CD4-positive, alpha-beta T cell treated with Interleukin-15 for 4 hours (primary cell): ENCODE results near the gene TRPM6.
"Not testable (repeated sequence)": the region's sequence is repeated elsewhere in the genome, so short reads cannot be mapped to it uniquely, and the experiment has no call there.

Experiments used
- DNase-seq: peaks from one replicate; pipeline ENCODE4 v3.0.0-alpha.2; 2020; ENCODE audit warnings: low spot score

Gene TRPM6

GRCh38 chr9:74887041-74887980 lies at the start of gene TRPM6:
TSS of gene TRPM6 (minus strand) at chr9:74887921. CDS start at chr9:74887856, 65 bp downstream.
- peak; percentile 18 for DNase-seq

- no peak for DNase-seq
Observed at GRCh38 chr9:74935008-74935407, 47.3 kb upstream of the TRPM6 start.

GRCh38 chr9:74921737-74922136 lies 34.0 kb upstream of the TRPM6 start:
- DNase-seq, result no peak

GRCh38 chr9:74920944-74921626 lies 33.4 kb upstream of the TRPM6 start:
- no peak for DNase-seq

- no peak for DNase-seq
Observed at GRCh38 chr9:74910036-74910435, 22.3 kb upstream of the TRPM6 start.

GRCh38 chr9:74908665-74909064 lies 20.9 kb upstream of the TRPM6 start:
- DNase-seq, result no peak

- no peak for DNase-seq
Observed at GRCh38 chr9:74907085-74907484, 19.4 kb upstream of the TRPM6 start.

GRCh38 chr9:74901001-74901400 lies 13.3 kb upstream of the TRPM6 start:
- DNase-seq, result no peak

GRCh38 chr9:74888449-74888848 lies 728 bp upstream of the TRPM6 start:
- DNase-seq, result not testable (repeated sequence)

GRCh38 chr9:74887981-74888370 lies 255 bp upstream of the TRPM6 start:
- no peak for DNase-seq

- no peak for DNase-seq
Observed at GRCh38 chr9:74876382-74876949, 11.3 kb downstream of the TRPM6 start.

- no peak for DNase-seq
Observed at GRCh38 chr9:74875656-74876055, 12.1 kb downstream of the TRPM6 start.

GRCh38 chr9:74874220-74874619 lies 13.5 kb downstream of the TRPM6 start:
- no peak for DNase-seq

GRCh38 chr9:74872619-74873233 lies 15.0 kb downstream of the TRPM6 start:
- no peak for DNase-seq

- DNase-seq, result no peak
Observed at GRCh38 chr9:74867483-74867882, 20.2 kb downstream of the TRPM6 start.

- DNase-seq, result no peak
Observed at GRCh38 chr9:74865177-74865576, 22.5 kb downstream of the TRPM6 start.

GRCh38 chr9:74861773-74862474 lies 25.8 kb downstream of the TRPM6 start:
- DNase-seq, result no peak

GRCh38 chr9:74861071-74861470 lies 26.6 kb downstream of the TRPM6 start:
- DNase-seq, result no peak

GRCh38 chr9:74860247-74860646 lies 27.5 kb downstream of the TRPM6 start:
- DNase-seq, result not testable (repeated sequence)

- DNase-seq, result no peak
Observed at GRCh38 chr9:74859786-74860185, 27.9 kb downstream of the TRPM6 start.

GRCh38 chr9:74858751-74859414 lies 28.8 kb downstream of the TRPM6 start:
- no peak for DNase-seq
